ENCODE results near the gene ATP13A4.

- no peak for TF ChIP-seq CTCF (IDR thresholded peaks at IDR 0.05 in 4 of 5, conservative IDR thresholded peaks at IDR 0.05 in 1 of 5)
- TF ChIP-seq POLR2A (IDR thresholded peaks at IDR 0.05) = no peak
These were observed 56.5 kb downstream of the ATP13A4 start for GRCh38 chr3:193498215-193498614.

Measured in gastrocnemius medialis (tissue), 4 donors.